HG03378 (cell line): ENCODE results near the gene FTSJ1.

Experiments used
- ATAC-seq: cut with Tn5 transposase; IDR thresholded peaks from one replicate; pipeline ENCODE4 v1.9.1; 2021; ENCODE audit warnings: mild to moderate bottlenecking, moderate library complexity; ENCODE audit not compliant: unreplicated experiment

The FTSJ1 gene

GRCh38 chrX:48470110-48470832 is 5.7 kb upstream of the FTSJ1 start, which contains the start of gene SLC38A5:
TSS of gene SLC38A5 (minus strand) at chrX:48470260. CDS start at chrX:48467924, 2,336 bp downstream.
- no peak for ATAC-seq

GRCh38 chrX:48470833-48471118 is 5.2 kb upstream of the FTSJ1 start:
- ATAC-seq: no peak

GRCh38 chrX:48471504-48471903 is 4.5 kb upstream of the FTSJ1 start:
- ATAC-seq: no peak

- ATAC-seq: no peak
These were observed 3.8 kb upstream of the FTSJ1 start for GRCh38 chrX:48472225-48472624.

DNA sequence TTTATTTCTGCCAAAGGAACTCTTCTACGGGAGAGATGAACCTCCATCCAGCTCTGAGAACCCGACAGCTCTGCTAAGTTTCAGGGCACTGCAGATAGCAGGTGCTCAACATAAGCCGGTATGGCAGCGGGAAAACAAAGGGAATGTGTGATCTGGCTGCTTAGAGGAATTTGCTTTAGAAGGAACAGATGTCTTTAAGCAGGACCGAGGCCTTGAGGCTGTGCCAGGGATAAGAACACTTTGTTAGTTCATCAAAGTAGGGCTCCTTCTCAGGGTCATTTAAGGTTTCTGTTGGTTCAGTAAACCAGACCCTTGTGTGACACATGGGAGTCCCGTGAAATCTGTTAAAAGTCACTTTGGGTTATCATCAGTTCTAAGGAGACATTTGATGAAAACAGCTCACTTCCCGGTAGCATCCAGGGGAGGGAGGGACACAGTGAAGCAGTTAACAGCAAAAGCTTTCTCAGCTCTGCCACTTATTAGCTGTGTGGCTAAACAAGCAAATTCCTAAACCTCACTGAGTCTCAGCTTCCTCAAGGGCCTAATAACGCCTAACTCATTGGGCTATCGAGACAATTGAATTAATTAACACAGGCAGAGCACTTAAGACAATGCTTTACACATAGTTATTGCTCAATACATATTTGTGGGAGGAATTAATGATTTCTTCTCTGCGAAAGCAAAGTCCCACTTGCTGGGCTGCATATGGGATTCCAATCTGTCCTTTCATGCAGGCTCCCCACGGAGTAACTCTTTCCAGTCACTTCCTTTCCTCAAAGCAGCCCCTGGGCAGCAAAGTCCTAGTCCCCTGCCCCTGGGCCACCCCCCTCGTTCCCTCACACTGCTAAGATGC is 2.9 kb upstream of the FTSJ1 start:
- ATAC-seq: no peak

DNA sequence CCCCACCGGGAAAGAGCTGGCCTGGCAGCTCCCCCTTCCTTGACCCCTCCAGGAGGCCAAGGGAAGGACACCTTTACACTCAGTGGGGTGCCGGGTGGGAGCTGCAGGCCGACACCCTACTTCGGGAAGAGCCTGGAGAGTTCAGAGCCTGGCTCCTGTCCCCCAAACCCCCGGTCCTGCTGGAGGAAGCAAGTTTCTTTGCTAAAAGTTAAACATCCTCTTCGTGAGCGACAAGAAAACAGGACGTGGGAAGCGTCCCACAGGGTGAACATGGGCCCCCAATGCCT is 2.4 kb upstream of the FTSJ1 start:
- ATAC-seq: no peak

GRCh38 chrX:48474127-48474526 is 1.9 kb upstream of the FTSJ1 start:
- no peak for ATAC-seq

DNA sequence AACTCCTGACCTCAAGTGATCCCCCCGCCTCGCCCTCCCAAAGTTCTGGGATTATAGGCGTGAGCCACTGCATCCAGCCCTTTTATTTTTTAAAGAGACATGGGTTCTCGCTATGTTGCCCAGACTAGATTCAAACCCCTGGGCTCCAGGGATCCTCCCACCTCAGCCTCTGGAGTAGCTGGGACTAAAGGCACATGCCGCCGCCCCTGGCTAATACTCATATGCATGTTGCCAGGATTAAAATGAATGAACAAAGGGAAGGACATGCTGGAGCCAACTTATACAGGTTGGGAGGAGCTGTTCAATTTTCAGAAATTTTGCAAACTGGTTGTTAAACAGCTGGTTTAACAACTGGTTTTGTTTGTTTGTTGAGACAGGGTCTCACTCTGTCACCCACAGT is 1.4 kb upstream of the FTSJ1 start:
- no peak for ATAC-seq

DNA sequence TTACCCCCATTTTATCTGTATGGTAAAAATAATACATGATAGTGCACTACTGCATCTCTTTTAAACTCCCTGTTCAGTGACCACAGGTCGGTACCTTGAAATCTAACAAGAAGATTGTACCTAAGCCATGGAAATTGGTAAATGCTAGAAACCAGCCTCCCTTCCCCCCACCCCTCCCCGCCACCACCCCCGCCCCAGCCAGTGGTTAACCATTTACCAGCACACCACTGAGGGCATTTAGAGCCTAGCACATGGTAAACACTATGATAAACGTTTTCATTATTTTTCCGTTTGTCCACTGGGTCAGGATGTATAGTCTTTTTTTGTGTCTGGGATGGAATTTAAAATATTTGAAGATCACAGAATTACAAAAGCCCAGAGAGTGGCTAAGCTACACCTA is 703 bp upstream of the FTSJ1 start:
- no peak for ATAC-seq

- ATAC-seq: no peak
These were observed 920 bp downstream of the FTSJ1 start for GRCh38 chrX:48476919-48477318.

- ATAC-seq: no peak
These were observed 2.2 kb downstream of the FTSJ1 start for GRCh38 chrX:48477960-48478755.

GRCh38 chrX:48478806-48479205 is 2.8 kb downstream of the FTSJ1 start:
- no peak for ATAC-seq

DNA sequence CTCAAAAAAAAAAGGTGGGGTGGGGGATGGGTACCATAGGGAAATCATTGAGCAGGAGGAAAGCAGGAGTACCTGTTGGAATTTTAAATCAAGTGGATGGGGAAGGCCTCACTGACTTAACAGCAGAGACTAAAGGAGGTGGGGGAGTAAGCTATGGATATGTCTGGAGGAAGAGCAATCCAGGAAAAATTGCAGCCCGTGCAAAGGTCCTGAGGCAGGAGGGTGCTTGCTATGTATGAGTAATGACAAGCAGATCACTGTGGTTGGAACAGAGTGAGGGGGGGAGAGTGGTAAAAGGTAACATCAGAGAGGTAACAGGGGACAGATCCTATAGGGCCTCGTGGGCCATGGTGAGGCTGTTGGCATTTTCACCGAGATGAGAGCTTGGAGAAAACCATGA is 4.1 kb downstream of the FTSJ1 start:
- ATAC-seq: no peak

DNA sequence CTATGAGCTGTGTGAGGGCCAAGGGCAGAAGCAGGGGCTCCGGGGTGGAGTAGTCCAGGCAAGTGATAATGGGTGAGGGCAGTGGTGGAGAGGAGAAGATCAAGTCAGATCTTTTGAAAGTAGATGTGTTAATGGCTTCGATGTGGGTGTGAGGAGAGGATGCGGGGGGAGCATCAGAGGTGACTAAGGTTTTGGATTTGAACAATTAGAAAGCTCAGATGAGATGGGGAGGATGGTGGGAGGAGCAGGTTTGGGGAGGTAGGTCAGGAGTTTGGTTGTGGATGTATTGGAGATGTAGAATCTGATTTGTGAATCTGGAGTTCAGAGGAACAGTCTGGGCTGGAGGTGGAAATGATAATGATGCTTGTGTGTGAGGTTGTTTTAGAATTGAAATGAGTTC is 4.6 kb downstream of the FTSJ1 start:
- ATAC-seq: no peak

DNA sequence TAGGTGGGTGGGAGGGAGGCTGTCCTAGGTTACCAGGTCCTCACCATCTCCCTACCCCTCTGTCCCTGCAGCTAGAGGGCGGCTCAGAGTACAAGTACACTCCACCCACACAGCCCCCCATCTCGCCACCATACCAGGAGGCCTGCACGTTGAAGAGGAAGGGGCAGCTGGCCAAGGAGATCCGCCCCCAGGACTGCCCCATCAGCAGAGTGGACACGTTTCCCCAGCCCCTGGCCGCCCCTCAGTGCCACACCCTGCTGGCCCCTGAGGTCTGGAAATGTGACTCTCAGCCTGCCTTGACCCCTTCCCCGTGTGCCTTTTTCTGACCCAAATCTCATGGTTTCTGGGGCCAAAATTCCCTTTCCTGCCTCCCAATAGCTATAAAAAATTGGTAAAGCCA is 6.5 kb downstream of the FTSJ1 start:
- no peak for ATAC-seq

DNA sequence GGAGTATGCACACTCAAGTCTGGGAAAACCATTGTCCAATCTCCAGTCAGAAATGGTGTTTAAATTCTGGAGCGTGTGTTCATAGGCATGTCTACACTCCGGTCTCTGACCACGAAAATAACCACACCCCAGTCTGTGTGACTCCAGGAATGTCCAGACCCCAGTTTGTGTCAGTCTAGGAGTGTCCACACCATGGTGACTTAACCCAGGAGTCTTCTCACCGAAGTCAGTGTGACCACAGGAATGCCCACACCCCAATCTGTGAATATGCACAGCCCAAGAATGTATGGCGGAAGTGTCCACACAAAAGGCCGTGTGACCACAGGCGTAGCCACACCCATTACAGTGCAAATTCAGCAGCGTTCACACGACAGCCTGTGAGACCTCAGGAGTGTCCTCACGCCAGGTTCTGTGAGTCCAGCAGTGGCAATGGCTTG is 11.4 kb downstream of the FTSJ1 start:
- ATAC-seq: no peak

DNA sequence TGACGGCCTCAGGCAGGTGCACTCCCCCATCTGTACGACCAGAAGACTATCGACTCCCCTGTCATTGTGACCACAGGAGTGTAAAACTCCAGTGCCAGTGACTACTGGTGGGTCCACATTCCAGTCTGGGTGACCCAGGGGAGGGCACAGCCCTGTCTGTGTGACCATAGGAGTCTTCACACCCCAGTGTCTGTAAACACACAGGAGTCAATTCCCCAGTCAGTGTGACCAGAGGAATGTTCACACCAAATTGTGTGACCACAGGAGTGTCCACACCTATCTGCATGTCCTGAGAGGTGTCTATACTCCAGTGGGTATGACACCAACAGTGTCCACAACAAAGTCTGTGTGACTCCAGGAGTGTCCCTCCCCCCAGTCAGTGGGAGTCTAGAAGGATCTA is 12.0 kb downstream of the FTSJ1 start:
- ATAC-seq: no peak

- ATAC-seq: no peak
These were observed 13.3 kb downstream of the FTSJ1 start for GRCh38 chrX:48489296-48489695.

DNA sequence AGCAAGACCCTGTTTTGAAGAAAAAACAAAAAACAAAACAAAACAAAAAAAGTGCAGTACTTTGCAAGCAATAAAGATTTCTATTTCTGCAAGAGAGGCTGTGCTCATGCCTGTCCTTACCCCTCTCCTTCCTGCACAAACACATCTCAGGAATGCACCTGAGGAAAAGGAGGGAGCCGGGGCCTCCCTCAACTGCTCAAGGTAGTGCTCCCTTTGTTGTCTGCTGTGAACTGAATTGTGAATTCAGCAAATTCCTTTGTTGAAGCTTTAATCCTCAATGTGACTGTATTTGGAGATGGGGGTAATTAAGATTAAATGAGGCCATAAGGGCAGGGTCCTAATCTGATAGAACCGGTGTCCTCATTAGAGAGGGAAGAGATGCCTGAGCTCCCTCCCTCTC is 13.9 kb downstream of the FTSJ1 start:
- ATAC-seq: no peak

DNA sequence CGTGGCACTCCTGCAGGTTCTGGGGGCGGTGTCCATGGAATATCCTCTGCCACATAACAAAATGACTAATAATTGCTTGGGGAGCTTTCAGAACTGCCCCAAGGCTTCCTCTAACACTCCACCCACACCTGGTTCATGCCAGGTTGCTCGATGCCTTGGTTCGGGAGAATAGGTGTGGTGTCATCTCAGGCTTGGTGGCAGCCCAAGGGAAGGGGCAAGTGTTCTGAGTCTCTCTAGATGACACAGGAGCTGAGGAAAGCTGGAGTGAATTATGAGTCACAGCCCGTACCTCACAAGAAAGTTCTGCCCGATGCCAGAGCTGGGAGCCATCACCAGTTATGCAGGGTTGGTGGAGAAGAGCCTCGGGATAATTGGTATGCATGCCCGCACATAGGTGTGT is 14.7 kb downstream of the FTSJ1 start:
- no peak for ATAC-seq

DNA sequence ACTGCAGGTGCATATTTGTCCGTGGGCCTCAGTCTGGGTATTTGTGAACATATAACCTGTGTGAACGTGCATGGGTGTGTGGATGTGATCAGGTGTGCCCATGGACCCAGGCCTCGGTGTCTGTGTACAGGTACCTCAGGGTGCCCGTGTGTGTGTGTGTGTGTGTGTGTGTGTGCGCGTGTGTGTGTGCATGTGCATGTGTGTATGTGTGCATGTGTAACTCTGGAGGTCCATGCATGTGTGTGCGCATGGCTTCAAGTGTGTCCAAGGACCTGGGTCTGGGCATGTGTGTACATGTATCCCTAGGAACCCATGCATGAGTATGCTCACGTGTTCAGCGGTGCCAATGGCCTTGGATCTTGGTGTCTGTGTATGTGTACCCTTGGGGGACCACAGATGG is 15.8 kb downstream of the FTSJ1 start:
- no peak for ATAC-seq
